Measurements from ENCODE around the gene FUT9.

DNA sequence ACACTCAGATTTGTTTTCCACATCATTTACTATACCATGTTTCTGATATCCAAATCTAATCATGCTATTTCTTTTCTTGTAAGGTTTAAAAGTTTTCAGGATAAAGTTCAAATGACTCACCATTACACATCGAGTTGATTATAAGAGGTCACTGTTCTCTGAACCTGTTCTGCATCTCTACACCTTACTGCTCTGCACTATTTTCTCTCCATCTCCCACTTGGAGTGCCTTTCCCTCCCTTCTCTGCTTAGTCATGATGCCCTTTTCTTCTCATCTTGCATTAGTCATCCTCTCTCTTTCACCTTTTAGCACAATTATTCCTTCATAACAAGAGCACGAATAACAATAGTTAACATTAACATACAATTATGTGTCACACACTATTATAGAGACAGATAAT lies 37.5 kb upstream of the FUT9 start:
- TF ChIP-seq CTCF (IDR thresholded peaks at IDR 0.05; ENCODE audit: low read depth, low read length): no peak
- TF ChIP-seq POLR2A (IDR thresholded peaks at IDR 0.05; ENCODE audit: extremely low read depth, insufficient read length): no peak
